A549 (cell line): ENCODE results near the gene MTMR11. TPM values are rescaled to one million over a fixed set of nuclear protein-coding genes. Genes with fewer than 3 reads are reported as not detected.

Source experiments
- ATAC-seq, 2 experiments: fragments of 200-7000 bp in 1 of 2; fragments of >200 bp in 1 of 2; cut with Nextera tagmentation in 1 of 2; cut with Tn5 transposase in 1 of 2; 3 replicates each; pipeline versions ENCODE4 v1.8.0 to v1.9.1; 2018 to 2020; ENCODE audit warnings: mild to moderate bottlenecking in 1 of 2, moderate library complexity in 1 of 2
- CTCF ChIA-PET: fragments of 300-600 bp; sonication (Branson Sonifier 250); formaldehyde crosslinking; extraction: SDS; loops from one replicate; lab custom pipeline; 2021; ENCODE audit warnings: antibody characterized with exemption, inconsistent platforms; lab: Yijun Ruan, JAX
- POLR2A ChIA-PET: fragments of 350-600 bp; formaldehyde crosslinking; extraction: SDS; loops from one replicate; lab custom pipeline; 2021; ENCODE audit warnings: antibody characterized with exemption, inconsistent platforms; lab: Yijun Ruan, JAX
- DNase-seq, 2 experiments: peaks; one replicate each; pipeline versions ENCODE4 v3.0.0 to v3.0.0-alpha.2; 2011 to 2016; ENCODE audit warnings: low read depth in 1 of 2, low spot score in 1 of 2
- FAIRE-seq: peaks from 2 replicates; lab custom pipeline; 2011; peaks lifted over from hg19 to GRCh38; lab: Jason Lieb, UNC
- H3K27ac ChIP-seq, 2 experiments: fragments of >200 bp; sonication (Bioruptor Twin); formaldehyde crosslinking; 3 replicates each; pipeline ENCODE4 v1.5.1; 2016 to 2017
- H3K4me1 ChIP-seq: fragments of >200 bp; sonication (Bioruptor Twin); formaldehyde crosslinking; 3 replicates; pipeline ENCODE4 v1.6.1; 2016
- H3K4me2 ChIP-seq: fragments of >200 bp; sonication (Bioruptor Twin); formaldehyde crosslinking; 3 replicates; pipeline ENCODE4 v1.6.1; 2016
- H3K4me3 ChIP-seq: fragments of >200 bp; sonication (Bioruptor Twin); formaldehyde crosslinking; 3 replicates; pipeline ENCODE4 v1.5.1; 2016
- H3K9me3 ChIP-seq: fragments of >200 bp; sonication (Bioruptor Twin); formaldehyde crosslinking; 3 replicates; pipeline ENCODE4 v1.6.1; 2016
- BCL3 ChIP-seq: fragments of >200 bp; sonication (Bioruptor Twin); formaldehyde crosslinking; IDR thresholded peaks from 3 replicates; pipeline ENCODE4 v1.6.1; 2016
- CBX8 ChIP-seq: fragments of 200-600 bp; sonication (generic); IDR thresholded peaks from 2 replicates; pipeline ENCODE4 v1.6.1; 2016
- EHF ChIP-seq: fragments of 250-450 bp; sonication (Bioruptor Pico); IDR thresholded peaks from 2 replicates; pipeline ENCODE4 v1.5.0; 2020; ENCODE audit warnings: mild to moderate bottlenecking
- ESRRA ChIP-seq: fragments of 150-350 bp; IDR thresholded peaks from 2 replicates; pipeline ENCODE4 v1.6.1; 2014; ENCODE audit warnings: mild to moderate bottlenecking, low read length, borderline replicate concordance
- FOSL2 ChIP-seq, 2 experiments: fragments of 450-650 bp in 1 of 2; fragments of >200 bp in 1 of 2; sonication (Bioruptor Twin) in 1 of 2; formaldehyde crosslinking; IDR thresholded peaks; 2 replicates each; pipeline versions ENCODE4 v1.5.0 to v1.6.1; 2016 to 2020; ENCODE audit warnings: mild to moderate bottlenecking in 1 of 2, moderate library complexity in 1 of 2
- FOXS1 ChIP-seq: fragments of 250-450 bp; sonication (Bioruptor Pico); IDR thresholded peaks from 2 replicates; pipeline ENCODE4 v1.5.0; 2020; ENCODE audit warnings: mild to moderate bottlenecking, moderate library complexity
- HDAC2 ChIP-seq: fragments of 200-600 bp; sonication (generic); IDR thresholded peaks from 2 replicates; pipeline ENCODE4 v1.6.1; 2016
- HMGXB4 ChIP-seq: fragments of 250-450 bp; sonication (Bioruptor Pico); IDR thresholded peaks from 2 replicates; pipeline ENCODE4 v1.5.0; 2021; ENCODE audit warnings: mild to moderate bottlenecking, moderate library complexity, borderline replicate concordance
- HOXB13 ChIP-seq: fragments of 250-450 bp; sonication (Bioruptor Pico); IDR thresholded peaks from 2 replicates; pipeline ENCODE4 v1.5.0; 2020; ENCODE audit warnings: low read depth, mild to moderate bottlenecking, moderate library complexity
- HOXB5 ChIP-seq: fragments of 250-450 bp; sonication (Bioruptor Pico); IDR thresholded peaks from 2 replicates; pipeline ENCODE4 v1.5.0; 2020; ENCODE audit warnings: mild to moderate bottlenecking, moderate library complexity
- JUN ChIP-seq, 2 experiments: fragments of >200 bp; sonication (Bioruptor Twin); formaldehyde crosslinking; IDR thresholded peaks; 2 replicates in 1 of 2; 3 replicates in 1 of 2; pipeline ENCODE4 v1.6.1; 2016 to 2017
- KDM1A ChIP-seq: fragments of 200-600 bp; sonication (generic); IDR thresholded peaks from 2 replicates; pipeline ENCODE4 v1.6.1; 2016; ENCODE audit warnings: low read depth, mild to moderate bottlenecking
- MAFK ChIP-seq: fragments of 450-650 bp; IDR thresholded peaks from 2 replicates; pipeline ENCODE4 v1.6.1; 2014; ENCODE audit not compliant: partially characterized antibody
- MYC ChIP-seq: IDR thresholded peaks from 2 replicates; pipeline ENCODE4 v1.6.1; 2012; ENCODE audit warnings: mild to moderate bottlenecking, inconsistent platforms, low read length, improper control_type of control experiment, borderline replicate concordance
- NPAS2 ChIP-seq: fragments of 250-450 bp; sonication (Bioruptor Pico); IDR thresholded peaks from 2 replicates; pipeline ENCODE4 v1.8.0; 2022; ENCODE audit warnings: mild to moderate bottlenecking, moderate library complexity, borderline replicate concordance
- PHF8 ChIP-seq: fragments of 200-600 bp; sonication (generic); IDR thresholded peaks from 2 replicates; pipeline ENCODE4 v1.6.1; 2016; ENCODE audit warnings: low read depth, mild to moderate bottlenecking, antibody characterized with exemption, moderate library complexity, borderline replicate concordance
- POLR2AphosphoS2 ChIP-seq: conservative IDR thresholded peaks from 2 replicates; pipeline ENCODE4 v1.6.1; 2012; ENCODE audit warnings: low read length, improper control_type of control experiment, inconsistent platforms
- RAD21 ChIP-seq, 2 experiments: fragments of >200 bp in 1 of 2; sonication (Bioruptor Twin) in 1 of 2; formaldehyde crosslinking in 1 of 2; IDR thresholded peaks in 1 of 2; conservative IDR thresholded peaks in 1 of 2; 2 replicates in 1 of 2; 3 replicates in 1 of 2; pipeline ENCODE4 v1.6.1; 2012 to 2018; ENCODE audit warnings: inconsistent platforms in 1 of 2
- RNF2 ChIP-seq: fragments of 200-600 bp; sonication (generic); IDR thresholded peaks from 2 replicates; pipeline ENCODE4 v1.6.1; 2016; ENCODE audit warnings: low read depth, mild to moderate bottlenecking, antibody characterized with exemption, moderate library complexity, borderline replicate concordance
- ZFP36 ChIP-seq: fragments of 450-650 bp; IDR thresholded peaks from 2 replicates; pipeline ENCODE4 v1.6.1; 2014; ENCODE audit warnings: borderline replicate concordance; ENCODE audit not compliant: partially characterized antibody
- ZSCAN20 ChIP-seq: fragments of 250-450 bp; sonication (Bioruptor Pico); IDR thresholded peaks from 2 replicates; pipeline ENCODE4 v1.8.0; 2022; ENCODE audit warnings: mild to moderate bottlenecking, moderate library complexity
- WGBS: methylation state at CpG from one replicate; pipeline ENCODE4 v1.1.6; 2017; ENCODE audit errors: missing lambda C conversion rate; 5-methylcytosine and 5-hydroxymethylcytosine counted together
- polyA plus RNA-seq, 4 experiments: library from polyadenylated mRNA; depleted of rRNA in 3 of 4; stranded (reverse); fragments of >200 nt; fragmentation: RNase III in 1 of 4; extraction: RNeasy Plus Mini Kit Qiagen cat#74134 plus additional on column Dnase treatment in 1 of 4; gene quantifications; 2 replicates in 3 of 4; 3 replicates in 1 of 4; pipeline ENCODE4 v1.2.3, GENCODE V29; 2011 to 2017

Gene MTMR11
- polyA plus RNA-seq, 2 of the 4 experiments (the other 2 are of a cell fraction) = 16.2 to 31.2 TPM

- TF ChIP-seq BCL3 (no peak), HMGXB4 (CRISPR knock-in tag) (no peak), CBX8 (no peak), RNF2 (no peak), FOSL2 (IDR thresholded peaks at IDR 0.05) (no peak), FOSL2 (CRISPR knock-in tag; IDR thresholded peaks at IDR 0.05) (no peak)
Measured at GRCh38 chr1:149923626-149924025, 13.1 kb downstream of the MTMR11 start (continued).

- POLR2A ChIA-PET = no interaction called here
- FAIRE-seq (no peak), ATAC-seq (no peak), DNase-seq (no peak)
- Histone ChIP-seq H3K9me3 (no peaks in the 10 kb centered on the region), H3K4me1 (no peaks in the 10 kb centered on the region), H3K4me3 (no peak within 1 kb of the TSS), H3K27ac (no peak within 1 kb of the TSS), H3K4me2 (no peak within 1 kb of the TSS)
- TF ChIP-seq ESRRA (no peak), PHF8 (no peak), BCL3 (no peak), EHF (CRISPR knock-in tag) (no peak), KDM1A (no peak), HDAC2 (no peak), RAD21 (conservative IDR thresholded peaks at IDR 0.05 in 1 of 2, IDR thresholded peaks at IDR 0.05 in 1 of 2) (no peak), MAFK (no peak), ZFP36 (no peak), NPAS2 (no peak), JUN (IDR thresholded peaks at IDR 0.05) (no peak), FOXS1 (CRISPR knock-in tag) (no peak)
- CTCF ChIA-PET = no interaction called here
- 55% methylated on average over 16 of the region's 24 CpGs for WGBS
Measured at GRCh38 chr1:149917571-149918144, 19.0 kb downstream of the MTMR11 start, which contains the start of gene SV2A. Gene SV2A (minus strand): TSS chr1:149917844. CDS start chr1:149913840, 4,004 bp downstream.

GRCh38 chr1:149916898-149917252 lies 19.8 kb downstream of the MTMR11 start:
- no peak for TF ChIP-seq FOXS1 (CRISPR knock-in tag)
- TF ChIP-seq MYC = no peak
- TF ChIP-seq ZSCAN20 (CRISPR knock-in tag) = no peak
- TF ChIP-seq POLR2AphosphoS2 = no peak
- no peak for TF ChIP-seq HOXB13 (CRISPR knock-in tag)
- TF ChIP-seq HOXB5 (CRISPR knock-in tag) = no peak
- TF ChIP-seq, all 56 proteins: peak for 0
- POLR2A ChIA-PET = no interaction called here
- Histone ChIP-seq H3K4me3 (no peak overlapping the region), H3K4me1 (no peaks in the 10 kb centered on the region), H3K4me2 (no peak overlapping the region), H3K27ac (no peak overlapping the region), H3K9me3 (no peaks in the 10 kb centered on the region)
- DNase-seq (no peak), FAIRE-seq (no peak), ATAC-seq (no peak)
- WGBS = 48% methylated on average over 9 of the region's 10 CpGs
- CTCF ChIA-PET = interaction anchor here (0.9 kb wide), 1 partner anchor 29 kb away, joined by 3 read pairs; a partner anchor contains a TSS
